C4-2B (cell line): ENCODE measurements around the gene CCDC40.

Experiments used
- CTCF ChIP-seq: fragments of 450-650 bp; conservative IDR thresholded peaks from 2 replicates; pipeline ENCODE4 v1.5.1; 2017; ENCODE audit warnings: mild to moderate bottlenecking
- ZFX ChIP-seq: fragments of 450-650 bp; IDR thresholded peaks from 2 replicates; pipeline ENCODE4 v1.6.1; 2017

GRCh38 chr17:80091376-80091775 is 54.9 kb downstream of the CCDC40 start:
- TF ChIP-seq CTCF (no peak), ZFX (no peak)
